Stimulated activated CD8-positive, alpha-beta memory T cell treated with anti-CD3 and anti-CD28 coated beads, Interleukin-15, amount 100 ng/mL, for 24 hours (primary cell): ENCODE results near the gene KRTAP4-16.
"Not testable (repeated sequence)": the region's sequence is repeated elsewhere in the genome, so short reads cannot be mapped to it uniquely, and the experiment has no call there.

ENCODE experiments used
- DNase-seq: peaks from one replicate; pipeline ENCODE4 v3.0.0-alpha.2; 2020; ENCODE audit warnings: low read depth

Gene KRTAP4-16

DNA sequence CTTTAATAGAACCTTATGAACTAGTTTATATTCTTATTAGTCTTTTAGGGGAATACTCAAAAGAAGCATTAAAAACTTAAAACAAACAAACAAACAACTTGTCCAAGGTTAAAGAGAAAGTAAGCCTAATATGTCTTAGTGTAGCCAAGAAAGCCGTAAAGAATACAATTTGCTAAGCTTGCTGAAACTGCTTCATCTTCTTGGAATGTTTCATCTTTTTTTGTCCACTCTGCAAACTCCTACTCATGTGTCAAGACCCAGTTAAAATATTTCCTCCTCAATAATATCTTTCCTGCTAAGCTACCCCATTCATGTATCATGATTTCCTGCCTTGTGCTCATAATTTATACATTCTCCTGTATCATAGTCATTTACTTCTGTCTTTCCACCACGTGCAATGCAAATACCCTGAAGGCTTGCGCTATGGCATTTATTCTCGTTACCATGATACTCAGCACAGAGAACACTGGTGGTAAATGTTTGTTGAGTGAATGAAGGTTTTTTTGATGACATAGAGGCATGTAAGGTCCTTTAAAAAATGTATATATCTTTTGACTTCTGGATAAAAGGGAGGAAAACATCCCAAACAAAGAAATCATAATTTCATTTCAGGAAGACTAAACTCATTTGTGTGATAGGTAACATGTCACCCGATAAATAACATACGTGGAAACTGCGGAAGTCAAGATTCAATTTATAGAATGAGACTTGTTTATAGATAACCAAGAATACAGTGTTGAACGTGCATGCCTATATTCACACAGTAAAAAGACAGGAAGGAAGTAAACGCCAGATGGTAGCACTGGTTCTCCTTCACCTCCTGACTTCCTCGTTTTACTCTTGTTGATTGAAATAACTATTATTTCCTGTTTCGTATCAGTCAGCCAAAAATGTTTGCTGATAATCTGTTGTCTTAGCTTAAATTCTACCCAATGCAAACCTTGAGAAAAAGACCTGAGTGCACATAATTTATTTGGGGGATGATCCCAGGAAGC lies 18.0 kb upstream of the KRTAP4-16 start:
- not testable (repeated sequence) for DNase-seq

DNA sequence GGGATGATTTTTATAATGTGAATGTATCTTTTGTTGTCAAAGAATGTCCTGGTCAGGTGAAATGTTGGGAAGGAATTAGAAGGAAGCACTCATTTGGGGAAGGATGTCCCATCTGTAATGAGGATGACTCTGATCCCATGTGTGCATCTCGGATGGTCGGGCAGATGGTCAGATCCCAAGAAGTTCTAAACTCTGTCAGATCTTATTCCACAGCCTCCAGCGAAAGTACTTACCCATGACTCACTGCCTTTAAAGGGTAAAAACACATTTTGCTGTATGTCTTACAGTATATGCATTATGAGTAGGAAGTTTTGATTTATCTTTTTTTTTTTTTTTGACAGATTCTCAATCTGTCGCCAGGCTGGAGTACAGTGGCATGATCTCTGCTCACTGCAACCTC lies 16.7 kb upstream of the KRTAP4-16 start:
- DNase-seq: no peak

DNA sequence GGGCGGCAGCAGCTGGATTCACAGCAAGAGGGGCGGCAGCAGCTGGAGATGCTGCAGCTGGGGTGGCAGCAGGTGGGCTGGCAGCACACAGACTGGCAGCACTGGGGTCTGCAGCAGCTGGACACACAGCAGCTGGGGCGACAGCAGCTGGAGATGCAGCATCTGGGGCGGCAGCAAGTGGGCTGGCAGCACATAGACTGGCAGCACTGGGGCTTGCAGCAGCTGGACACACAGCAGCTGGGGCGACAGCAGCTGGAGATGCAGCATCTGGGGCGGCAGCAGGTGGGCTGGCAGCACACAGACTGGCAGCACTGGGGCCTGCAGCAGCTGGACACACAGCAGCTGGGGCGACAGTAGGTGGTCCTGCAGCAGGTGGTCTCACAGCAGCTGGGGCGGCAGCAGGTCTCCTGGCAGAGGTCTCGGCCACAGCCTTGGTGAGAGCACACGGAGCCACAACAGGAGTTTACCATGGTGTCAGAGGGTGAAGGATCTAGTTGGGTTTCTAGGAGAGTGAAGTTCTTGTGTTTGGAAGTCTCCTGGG lies 15.9 kb upstream of the KRTAP4-16 start, which contains the start of gene KRTAP4-11:
Gene KRTAP4-11, minus strand, starts transcription at position 528 of the 541 bp plus-strand sequence. Its CDS starts 58 bp downstream, at position 470.
- DNase-seq: not testable (repeated sequence)

DNA sequence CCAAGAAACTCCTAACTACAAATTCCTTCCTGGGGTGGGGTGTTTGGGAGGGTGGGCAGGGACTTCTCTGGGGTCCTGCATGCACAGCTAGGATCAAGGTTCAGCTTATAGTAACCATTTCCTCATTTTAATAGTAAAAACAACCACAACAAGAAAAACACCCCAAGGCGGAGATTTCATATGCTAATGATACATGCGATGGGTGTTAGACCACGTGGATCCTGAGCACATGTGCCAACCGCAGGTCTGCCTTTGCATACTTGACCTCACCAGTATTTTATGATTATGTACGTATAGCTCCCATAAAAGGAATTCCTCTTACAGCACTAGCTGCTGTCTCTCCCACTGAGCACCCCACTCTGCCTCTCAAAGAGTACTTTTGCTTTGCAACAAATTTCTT lies 14.3 kb upstream of the KRTAP4-16 start:
- no peak for DNase-seq

DNA sequence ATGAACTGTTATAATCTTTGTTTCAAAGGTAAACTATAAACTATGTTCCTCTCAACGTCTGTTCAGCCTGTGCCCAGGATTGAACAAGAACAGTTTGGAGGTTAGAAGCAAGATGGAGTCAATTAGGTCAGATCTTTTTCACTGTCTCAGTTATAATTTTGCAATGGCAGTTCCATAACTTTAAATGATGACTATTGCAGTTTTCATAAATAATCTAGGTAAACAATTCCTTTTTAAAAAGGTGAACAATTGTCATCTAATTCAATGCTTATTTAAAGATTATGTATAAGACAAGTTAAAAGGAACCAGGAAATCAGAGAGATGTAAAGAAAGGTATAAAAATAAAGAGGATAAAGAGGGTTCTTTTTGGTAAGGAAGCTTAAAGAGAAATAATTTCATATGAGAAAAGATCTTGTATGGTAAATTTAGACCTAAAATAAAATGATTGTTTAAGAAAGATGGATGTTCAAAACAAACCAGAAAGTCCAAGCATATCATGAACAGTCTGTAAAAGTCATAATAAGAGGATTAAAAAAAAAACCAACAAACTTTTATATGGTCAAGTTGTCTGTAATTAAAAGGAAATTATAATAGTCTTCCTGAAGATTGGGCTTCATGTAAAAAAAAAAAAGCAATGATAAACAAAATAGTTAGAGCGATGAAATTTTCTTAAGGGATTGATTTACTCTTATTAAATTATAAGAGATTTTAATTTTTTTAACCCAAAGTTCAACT lies 9.3 kb upstream of the KRTAP4-16 start:
- no peak for DNase-seq

DNA sequence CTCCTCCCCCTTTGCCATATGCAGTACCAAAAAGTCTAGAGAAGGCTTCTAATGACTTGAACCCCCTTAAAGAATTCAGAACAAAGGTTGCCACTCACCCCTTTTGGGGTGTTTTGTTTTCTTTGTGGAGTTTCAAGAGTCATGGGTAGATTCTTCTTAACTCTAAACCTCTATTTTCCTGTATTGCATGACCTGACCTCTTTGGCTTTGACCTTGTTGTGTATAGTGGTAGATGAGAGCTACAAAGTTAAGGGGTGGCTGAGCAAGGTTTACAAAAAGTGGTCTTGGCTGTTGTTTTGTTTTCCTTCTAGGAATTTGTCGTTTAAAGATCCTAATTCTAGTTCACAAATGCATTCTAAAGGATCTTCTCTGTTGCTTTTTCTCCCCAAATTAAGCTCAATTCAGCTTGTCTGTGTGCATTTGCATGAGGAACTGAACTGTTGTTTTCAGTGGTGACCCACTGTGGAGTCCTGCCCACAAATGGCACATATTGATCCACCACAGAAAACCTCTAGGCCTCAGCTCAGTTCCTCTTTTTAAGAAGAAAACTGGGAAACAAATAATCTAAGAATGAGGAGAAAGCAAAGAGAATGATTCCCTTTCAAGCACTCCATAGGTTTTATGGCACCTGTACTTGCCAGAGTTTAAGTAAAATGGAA lies 6.8 kb upstream of the KRTAP4-16 start:
- not testable (repeated sequence) for DNase-seq

DNA sequence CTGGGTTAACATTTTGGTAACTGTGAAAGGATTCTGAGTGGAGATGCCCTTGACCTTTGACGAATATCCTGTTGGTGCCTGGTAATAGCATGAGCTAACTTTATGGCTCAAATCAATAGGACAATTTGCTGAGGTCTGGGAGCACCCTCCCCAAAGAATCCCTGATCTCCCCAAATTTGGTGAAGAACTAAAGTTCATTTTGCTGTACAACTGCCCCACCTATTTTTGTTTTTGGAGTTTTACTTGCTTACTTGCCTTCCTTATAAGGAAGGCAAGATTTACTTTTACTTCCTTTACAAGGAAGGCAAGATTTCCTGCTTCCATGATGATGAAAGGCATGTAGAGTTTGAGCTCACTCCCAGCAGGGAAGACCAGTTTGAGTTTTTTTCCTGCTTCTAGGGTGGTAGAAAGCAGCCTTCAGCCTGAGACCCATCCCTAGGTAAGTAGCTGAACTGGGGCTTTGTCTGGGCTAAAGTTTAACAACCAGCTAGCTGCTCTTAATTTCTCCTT lies 6.0 kb upstream of the KRTAP4-16 start:
- DNase-seq: no peak

DNA sequence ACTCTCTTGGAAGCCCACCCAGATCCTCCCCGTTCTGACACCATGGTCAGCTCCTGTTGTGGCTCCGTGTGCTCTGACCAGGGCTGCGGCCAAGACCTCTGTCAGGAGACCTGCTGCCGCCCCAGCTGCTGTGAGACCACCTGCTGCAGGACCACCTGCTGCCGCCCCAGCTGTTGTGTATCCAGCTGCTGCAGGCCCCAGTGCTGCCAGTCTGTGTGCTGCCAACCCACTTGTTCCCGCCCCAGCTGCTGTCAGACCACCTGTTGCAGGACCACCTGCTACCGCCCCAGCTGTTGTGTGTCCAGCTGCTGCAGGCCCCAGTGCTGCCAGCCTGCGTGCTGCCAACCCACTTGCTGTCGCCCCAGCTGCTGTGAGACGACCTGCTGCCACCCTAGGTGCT lies 3.3 kb upstream of the KRTAP4-16 start, which contains the start of gene KRTAP4-9:
Gene KRTAP4-9, plus strand, starts transcription at position 43 of the 400 bp plus-strand sequence. Its CDS starts 0 bp downstream, at position 43.
- not testable (repeated sequence) for DNase-seq

DNA sequence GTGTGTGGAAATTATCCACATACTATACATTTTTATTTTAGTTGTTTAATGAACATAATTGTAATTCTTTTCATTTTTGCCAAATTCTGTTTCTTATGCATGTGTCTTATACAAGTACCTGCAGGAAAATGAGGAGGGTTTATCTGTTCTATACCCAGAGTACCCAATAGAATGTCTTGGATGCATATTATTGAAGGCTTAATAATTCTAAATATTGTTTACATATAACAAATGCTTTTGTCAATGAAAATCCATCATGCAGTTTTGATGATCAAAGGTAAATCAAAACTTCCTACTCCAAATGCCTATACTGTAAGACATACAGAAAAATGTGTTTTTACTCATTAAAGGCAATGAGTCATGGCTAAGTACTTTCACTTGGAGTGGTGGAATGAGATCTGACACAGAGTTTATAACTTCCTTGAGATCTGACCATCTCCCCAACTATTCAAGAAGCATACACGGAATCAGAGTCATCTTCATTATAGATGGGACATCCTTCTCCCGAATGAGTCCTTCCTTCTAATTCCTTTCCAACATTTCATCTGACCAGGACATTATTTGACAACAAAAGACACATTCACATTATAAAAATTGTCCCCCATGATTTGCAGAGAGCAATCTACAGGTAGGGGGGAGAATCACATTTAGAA lies 2.5 kb upstream of the KRTAP4-16 start:
- DNase-seq: not testable (repeated sequence)

DNA sequence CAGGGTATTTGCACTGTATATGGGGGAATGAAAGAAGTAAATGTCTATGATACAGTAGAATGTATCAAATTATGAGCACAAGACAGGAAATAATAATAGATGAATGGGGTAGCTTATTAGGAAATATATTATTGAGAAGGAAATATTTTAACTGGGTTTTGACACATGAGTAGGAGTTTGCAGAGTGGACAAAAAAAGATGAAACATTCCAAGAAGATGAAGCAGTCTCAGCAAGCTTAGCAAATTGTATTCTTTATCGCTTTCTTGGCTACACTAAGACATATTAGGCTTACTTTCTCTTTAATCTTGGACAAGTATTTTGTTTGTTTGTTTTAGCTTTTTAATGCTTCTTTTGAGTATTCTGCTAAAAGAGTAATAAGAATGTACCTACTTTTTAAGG lies 1.9 kb upstream of the KRTAP4-16 start:
- no peak for DNase-seq

DNA sequence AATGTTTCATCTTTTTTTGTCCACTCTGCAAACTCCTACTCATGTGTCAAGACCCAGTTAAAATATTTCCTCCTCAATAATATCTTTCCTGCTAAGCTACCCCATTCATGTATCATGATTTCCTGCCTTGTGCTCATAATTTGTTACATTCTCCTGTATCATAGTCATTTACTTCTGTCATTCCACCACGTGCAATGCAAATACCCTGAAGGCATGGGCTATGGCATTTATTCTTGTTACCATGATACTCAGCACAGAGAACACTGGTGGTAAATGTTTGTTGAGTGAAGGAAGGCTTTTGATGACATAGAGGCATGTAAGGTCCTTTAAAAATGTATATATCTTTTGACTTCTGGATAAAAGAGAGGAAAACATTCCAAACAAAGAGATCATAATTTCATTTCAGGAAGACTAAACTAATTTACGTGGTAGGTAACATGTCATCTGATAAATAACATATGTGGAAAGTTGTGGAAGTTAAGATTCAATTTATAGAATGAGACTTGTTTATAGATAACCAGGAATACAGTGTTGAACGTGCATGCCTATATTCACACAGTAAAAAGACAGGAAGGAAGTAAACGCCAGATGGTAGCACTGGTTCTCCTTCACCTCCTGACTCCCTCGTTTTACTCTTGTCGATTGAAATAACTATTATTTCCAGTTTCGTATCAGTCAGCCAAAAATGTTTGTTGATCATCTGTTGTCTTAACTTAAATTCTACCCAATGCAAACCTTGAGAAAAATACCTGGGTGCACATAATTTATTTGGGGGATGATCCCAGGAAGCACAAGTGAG lies 2.1 kb downstream of the KRTAP4-16 start:
- DNase-seq: not testable (repeated sequence)

DNA sequence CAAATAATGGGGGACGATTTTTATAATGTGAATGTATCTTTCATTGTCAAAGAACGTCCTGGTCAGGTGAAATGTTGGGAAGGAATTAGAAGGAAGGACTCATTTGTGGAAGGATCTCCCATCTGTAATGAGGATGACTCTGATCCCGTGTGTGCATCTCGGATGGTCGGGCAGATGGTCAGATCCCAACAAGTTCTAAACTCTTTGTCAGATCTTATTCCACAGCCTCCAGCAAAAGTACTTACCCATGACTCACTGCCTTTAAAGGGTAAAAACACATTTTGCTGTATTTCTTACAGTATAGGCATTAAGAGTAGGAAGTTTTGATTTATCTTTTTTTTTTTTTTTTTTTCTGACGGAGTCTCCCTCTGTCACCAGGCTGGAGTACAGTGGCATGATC lies 3.5 kb downstream of the KRTAP4-16 start:
- DNase-seq: no peak

DNA sequence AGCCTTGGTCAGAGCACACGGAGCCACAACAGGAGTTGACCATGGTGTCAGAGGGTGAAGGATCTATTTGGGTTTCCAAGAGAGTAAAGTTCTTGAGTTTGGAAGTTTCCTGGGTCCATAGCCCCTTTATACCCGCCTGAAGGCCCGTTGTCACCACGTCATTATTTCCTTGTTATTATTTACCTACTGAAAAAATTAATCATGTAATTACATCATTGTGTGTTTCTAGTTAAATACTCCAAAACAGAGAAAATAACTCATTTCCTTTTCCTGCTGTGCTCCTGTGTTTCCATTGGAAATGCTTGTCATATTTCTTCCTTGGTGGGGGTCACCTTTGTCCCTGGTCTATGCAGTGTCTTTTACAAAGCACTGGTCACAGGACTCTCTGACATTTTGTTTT lies 4.0 kb downstream of the KRTAP4-16 start, which contains the start of gene KRTAP4-8:
Gene KRTAP4-8, minus strand, starts transcription at position 101 of the 400 bp plus-strand sequence. Its CDS starts 58 bp downstream, at position 43.
- DNase-seq: no peak

DNA sequence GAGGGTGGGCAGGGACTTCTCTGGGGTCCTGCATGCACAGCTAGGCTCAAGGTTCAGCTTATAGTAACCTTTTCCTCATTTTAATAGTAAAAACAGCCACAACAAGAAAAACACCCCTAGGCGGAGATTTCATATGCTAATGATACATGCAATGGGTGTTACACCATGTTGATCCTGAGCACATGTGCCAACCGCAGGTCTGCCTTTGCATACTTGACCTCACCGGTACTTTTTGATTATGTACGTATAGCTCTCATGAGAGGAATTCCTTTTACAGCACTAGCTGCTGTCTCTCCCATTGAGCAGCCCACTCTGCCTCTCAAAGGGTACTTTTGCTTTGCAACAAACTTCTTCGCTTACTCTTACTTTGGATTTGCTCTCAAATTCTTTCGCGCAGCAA lies 6.0 kb downstream of the KRTAP4-16 start:
- DNase-seq: no peak

DNA sequence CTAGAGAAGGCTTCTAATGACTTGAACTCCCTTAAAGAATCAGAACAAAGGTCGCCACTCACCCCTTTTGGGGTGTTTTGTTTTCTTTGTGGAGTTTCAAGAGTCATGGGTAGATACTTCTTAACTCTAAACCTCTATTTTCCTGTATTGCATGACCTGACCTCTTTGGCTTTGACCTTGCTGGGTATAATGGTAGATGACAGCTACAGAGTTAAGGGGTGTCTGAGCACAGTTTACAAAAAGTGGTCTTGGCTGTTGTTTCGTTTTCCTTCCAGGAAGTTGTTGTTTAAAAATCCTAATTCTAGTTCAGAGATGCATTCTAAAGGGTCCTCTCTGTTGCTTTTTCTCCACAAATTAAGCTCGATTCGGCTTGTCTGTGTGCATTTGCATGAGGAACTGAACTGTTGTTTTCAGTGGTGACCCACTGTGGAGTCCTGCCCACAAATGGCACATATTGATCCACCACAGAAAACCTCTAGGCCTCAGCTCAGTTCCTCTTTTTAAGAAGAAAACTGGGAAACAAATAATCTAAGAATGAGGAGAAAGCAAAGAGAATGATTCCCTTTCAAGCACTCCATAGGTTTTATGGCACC lies 13.2 kb downstream of the KRTAP4-16 start:
- DNase-seq: not testable (repeated sequence)

DNA sequence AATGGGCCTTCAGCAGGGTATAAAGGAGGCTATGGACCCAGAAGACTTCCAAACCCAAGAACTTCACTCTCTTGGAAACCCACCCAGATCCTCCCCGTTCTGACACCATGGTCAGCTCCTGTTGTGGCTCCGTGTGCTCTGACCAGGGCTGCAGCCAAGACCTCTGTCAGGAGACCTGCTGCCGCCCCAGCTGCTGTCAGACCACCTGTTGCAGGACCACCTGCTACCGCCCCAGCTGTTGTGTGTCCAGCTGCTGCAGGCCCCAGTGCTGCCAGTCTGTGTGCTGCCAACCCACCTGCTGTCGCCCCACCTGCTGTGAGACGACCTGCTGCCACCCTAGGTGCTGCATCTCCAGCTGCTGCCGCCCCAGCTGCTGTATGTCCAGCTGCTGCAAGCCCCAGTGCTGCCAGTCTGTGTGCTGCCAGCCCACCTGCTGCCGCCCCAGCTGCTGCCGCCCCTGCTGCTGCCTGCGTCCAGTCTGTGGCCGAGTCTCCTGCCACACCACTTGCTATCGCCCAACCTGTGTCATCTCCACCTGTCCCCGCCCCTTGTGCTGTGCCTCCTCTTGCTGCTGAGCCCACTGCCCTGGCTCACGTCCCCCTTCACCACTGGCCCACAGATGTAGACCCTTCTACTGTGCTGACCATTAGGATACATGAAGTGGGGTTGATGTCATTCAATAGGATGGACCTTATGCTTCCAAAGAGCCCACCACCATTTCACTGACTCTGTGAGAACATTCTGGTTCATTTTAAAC lies 17.7 kb downstream of the KRTAP4-16 start, which contains the start of gene KRTAP4-7:
Gene KRTAP4-7, plus strand, starts transcription at position 51 of the 757 bp plus-strand sequence. Its CDS starts 57 bp downstream, at position 108.
- not testable (repeated sequence) for DNase-seq

DNA sequence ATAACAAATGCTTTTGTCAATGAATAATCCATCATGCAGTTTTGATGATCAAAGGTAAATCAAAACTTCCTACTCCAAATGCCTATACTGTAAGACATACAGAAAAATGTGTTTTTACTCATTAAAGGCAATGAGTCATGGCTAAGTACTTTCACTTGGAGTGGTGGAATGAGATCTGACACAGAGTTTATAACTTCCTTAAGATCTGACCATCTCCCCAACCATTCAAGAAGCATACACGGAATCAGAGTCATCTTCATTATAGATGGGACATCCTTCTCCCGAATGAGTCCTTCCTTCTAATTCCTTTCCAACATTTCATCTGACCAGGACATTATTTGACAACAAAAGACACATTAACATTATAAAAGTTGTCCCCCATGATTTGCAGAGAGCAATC lies 18.6 kb downstream of the KRTAP4-16 start:
- not testable (repeated sequence) for DNase-seq

DNA sequence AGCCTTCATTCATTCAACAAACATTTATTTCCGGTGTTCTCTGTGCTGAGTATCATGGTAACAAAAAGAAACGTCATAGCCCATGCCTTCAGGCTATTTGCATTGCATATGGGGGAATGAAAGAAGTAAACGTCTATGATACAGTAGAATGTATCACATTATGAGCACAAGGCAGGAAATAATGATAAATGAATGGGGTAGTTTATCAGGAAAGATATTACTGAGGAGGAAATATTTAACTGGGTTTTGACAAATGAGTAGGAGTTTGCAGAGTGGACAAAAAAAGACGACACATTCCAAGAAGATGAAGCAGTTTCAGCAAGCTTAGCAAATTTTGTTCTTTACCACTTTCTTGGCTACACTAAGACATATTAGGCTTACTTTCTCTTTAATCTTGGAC lies 19.4 kb downstream of the KRTAP4-16 start:
- no peak for DNase-seq

DNA sequence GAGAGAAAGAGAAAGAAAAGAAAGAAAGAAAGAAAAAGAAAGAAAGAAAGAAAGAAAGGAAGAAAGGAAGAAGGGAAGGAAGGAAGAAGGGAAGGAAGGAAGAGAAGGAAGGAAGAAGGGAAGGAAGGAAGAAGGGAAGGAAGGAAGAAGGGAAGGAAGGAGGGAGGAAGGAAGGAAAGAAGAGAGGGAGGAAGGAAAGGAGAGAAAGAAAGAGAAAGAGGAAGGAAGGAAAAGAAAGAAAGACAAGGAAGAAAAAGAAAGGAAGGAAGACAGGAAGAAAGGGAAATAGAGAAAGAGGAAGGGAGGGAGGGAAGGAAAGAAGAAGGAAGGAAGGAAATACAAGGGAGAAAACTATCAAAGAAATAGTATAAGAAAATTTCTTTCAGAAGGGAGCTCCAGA lies 25.2 kb downstream of the KRTAP4-16 start:
- DNase-seq: no peak
